NOMO-1 treated with DMSO at 0.1 percent for 48 hours (cell line): ENCODE data around the gene PEA15.
A peak's percentile ranks its signal among the peaks of the same experiment; 100 is the strongest.

Experiments
- DNase-seq: peaks from one replicate; lab custom pipeline; 2025; ENCODE audit not compliant: unreplicated experiment; lab: John Stamatoyannopoulos, UW

PEA15 gene

GRCh38 chr1:160237558-160237957 is 32.4 kb downstream of the PEA15 start:
- DNase-seq = no peak

GRCh38 chr1:160238408-160238807 is 33.2 kb downstream of the PEA15 start:
- no peak for DNase-seq

- no peak for DNase-seq
Observed at GRCh38 chr1:160239582-160240299, 34.6 kb downstream of the PEA15 start.

GRCh38 chr1:160243767-160244166 is 38.6 kb downstream of the PEA15 start:
- no peak for DNase-seq

- no peak for DNase-seq
Observed at GRCh38 chr1:160244209-160244608, 39.0 kb downstream of the PEA15 start.

GRCh38 chr1:160245434-160245833 is 40.2 kb downstream of the PEA15 start:
- DNase-seq = no peak

GRCh38 chr1:160247053-160247452 is 41.9 kb downstream of the PEA15 start:
- DNase-seq = no peak

- no peak for DNase-seq
Observed at GRCh38 chr1:160251011-160251410, 45.8 kb downstream of the PEA15 start.

- peak; percentile 46 for DNase-seq
Observed at GRCh38 chr1:160251687-160252526, 46.7 kb downstream of the PEA15 start.

GRCh38 chr1:160255781-160256300 is 50.7 kb downstream of the PEA15 start:
- DNase-seq = no peak

GRCh38 chr1:160256396-160257046 is 51.3 kb downstream of the PEA15 start:
- DNase-seq = no peak

- DNase-seq = no peak
Observed at GRCh38 chr1:160257411-160258015, 52.3 kb downstream of the PEA15 start.

GRCh38 chr1:160258177-160258798 is 53.1 kb downstream of the PEA15 start:
- DNase-seq = no peak

GRCh38 chr1:160260406-160261382 is 55.5 kb downstream of the PEA15 start:
- peak; percentile 1 for DNase-seq

- DNase-seq = peak; percentile 30
Observed at GRCh38 chr1:160261556-160261892, 56.3 kb downstream of the PEA15 start.

GRCh38 chr1:160261893-160262794 is 57.0 kb downstream of the PEA15 start, which contains the start of gene DCAF8:
Gene DCAF8, minus strand, starts transcription at chr1:160262549. Its CDS starts 18,541 bp downstream, at chr1:160244008.
- peak; percentile 97 for DNase-seq

- DNase-seq = no peak
Observed at GRCh38 chr1:160264795-160265307, 59.7 kb downstream of the PEA15 start.
